Stomach (tissue), 9 donors: ENCODE results near the gene B4GALT5. TPM values are rescaled to one million over a fixed set of nuclear protein-coding genes. Genes with fewer than 3 reads are reported as not detected.

Experiments used
- DNase-seq, 2 donors: peaks; one replicate each; pipeline versions ENCODE4 v3.0.0 to v3.0.0-alpha.2; 2013 to 2019
- H3K27ac ChIP-seq, 5 donors: fragments of 200-600 bp in 4 of 5; sonication (generic) in 4 of 5; one replicate each; pipeline ENCODE4 v1.5.1; 2013 to 2019; ENCODE audit warnings: mild to moderate bottlenecking in 1 of 5, moderate library complexity in 1 of 5
- H3K27me3 ChIP-seq, 3 donors: fragments of 200-600 bp; sonication (generic); one replicate each; pipeline ENCODE4 v1.5.1; 2017 to 2019; ENCODE audit warnings: mixed run types in 1 of 3
- H3K36me3 ChIP-seq, 4 donors: fragments of 200-600 bp; sonication (generic); 1 replicate in 3 of 4; 2 replicates in 1 of 4; pipeline ENCODE4 v1.5.1; 2016 to 2019
- H3K4me1 ChIP-seq, 4 donors: fragments of 200-600 bp; sonication (generic); one replicate each; pipeline ENCODE4 v1.5.1; 2016 to 2019
- H3K4me3 ChIP-seq, 4 donors: fragments of 200-600 bp; sonication (generic) in 3 of 4; one replicate each; pipeline ENCODE4 v1.5.1; 2016 to 2019; ENCODE audit warnings: mild to moderate bottlenecking in 1 of 4
- H3K9me3 ChIP-seq, 4 donors: fragments of 200-600 bp; sonication (generic); one replicate each; pipeline ENCODE4 v1.5.1; 2016 to 2019
- EP300 ChIP-seq: sonication (generic); formaldehyde crosslinking; IDR thresholded peaks from one replicate; pipeline ENCODE4 v1.6.1; 2017; ENCODE audit warnings: antibody characterized with exemption
- POLR2A ChIP-seq, 4 donors: fragments of 450-650 bp; IDR thresholded peaks; one replicate each; pipeline ENCODE4 v1.6.1; 2016; ENCODE audit warnings: antibody characterized with exemption in 4 of 4, control low read depth in 2 of 4, mild to moderate bottlenecking in 1 of 4, moderate library complexity in 1 of 4
- POLR2AphosphoS5 ChIP-seq, 3 donors: sonication (generic); formaldehyde crosslinking; IDR thresholded peaks; one replicate each; pipeline ENCODE4 v1.6.1; 2016; ENCODE audit warnings: antibody characterized with exemption in 3 of 3
- WGBS, 5 donors: extraction: QIAGEN DNeasy Blood & Tissue Kit in 3 of 5; methylation state at CpG; one replicate each; pipeline versions ENCODE4 v1.1.5 to v1.1.7; 2013 to 2018; 5-methylcytosine and 5-hydroxymethylcytosine counted together
- intact Hi-C: fragments of 100-400 bp; cut with DNase I; formaldehyde crosslinking; loops from one replicate; pipeline ENCODE4 v1.15.1; 2023; ENCODE audit warnings: low total_unique reads
- polyA plus RNA-seq, 3 donors: library from polyadenylated mRNA; stranded (reverse); fragments of 200-250 nt; gene quantifications; one replicate each; pipeline ENCODE4 v1.2.3, GENCODE V29; 2013
- total RNA-seq, 5 donors: library from RNA; depleted of rRNA; stranded (reverse); fragments of >200 nt; gene quantifications; one replicate each; pipeline versions ENCODE4 v1.1.0 to v1.2.3, GENCODE V29; 2014 to 2016
- TF ChIP-seq, protein P1 (sequence below), 7 experiments: fragments of 450-650 bp in 4 of 7; fragments of 200-600 bp in 3 of 7; sonication (generic) in 3 of 7; IDR thresholded peaks; one replicate each; pipeline ENCODE4 v1.5.1; 2016 to 2019; ENCODE audit warnings: antibody characterized with exemption in 7 of 7, control low read depth in 2 of 7, mild to moderate bottlenecking in 1 of 7
- donor health status: healthy with polysubstance abuse.
- donor health status: Bipolar disorder and iron deficiency.
- donor health status: healthy.

Gene B4GALT5
- total and polyA plus RNA-seq, 8 donors, result 7.5 to 40.0 (median 21.5) TPM

DNA sequence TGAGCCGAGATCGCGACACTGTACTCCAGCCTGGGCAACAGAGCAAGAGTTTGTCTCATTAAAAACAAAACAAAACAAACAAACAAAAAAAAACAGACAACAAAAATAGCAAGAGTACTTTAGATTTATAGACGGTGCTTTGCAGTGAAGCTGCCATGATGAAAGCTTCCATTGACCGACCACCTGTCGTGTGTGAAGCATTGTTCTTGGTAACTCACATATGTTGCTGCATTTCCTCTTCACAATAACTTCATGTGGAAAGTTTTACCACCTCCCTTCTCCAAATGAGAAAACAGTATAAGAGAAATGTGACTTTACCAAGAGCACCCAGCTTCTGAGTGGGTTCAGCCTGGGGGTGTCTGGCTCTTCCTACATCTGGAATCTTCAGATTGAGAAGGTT lies 89.4 kb downstream of the B4GALT5 start:
- intact Hi-C loops, result loop anchor here (10.0 kb wide), 1 partner anchor 70 kb away; no protein-coding TSS in a partner anchor

DNA sequence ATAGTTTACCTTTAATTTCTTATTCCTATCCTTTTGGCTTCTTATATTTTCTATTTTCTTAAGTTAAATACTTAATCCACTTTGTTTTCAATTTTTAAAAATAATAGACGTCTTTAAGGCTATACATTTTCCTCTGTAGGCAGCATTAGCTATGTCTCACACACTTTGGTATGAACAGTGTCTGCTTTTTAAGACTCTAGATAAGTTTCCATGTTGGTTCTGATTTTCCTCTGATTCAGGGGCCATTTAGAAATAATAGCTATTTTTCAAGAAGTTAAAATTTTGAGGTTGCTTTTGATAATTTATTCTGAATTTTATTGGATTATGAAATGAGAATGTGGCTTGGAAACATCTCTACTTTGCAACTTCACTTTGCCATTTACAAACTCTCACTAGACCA lies 91.4 kb downstream of the B4GALT5 start:
- intact Hi-C loops, result loop anchor here (10.0 kb wide), 1 partner anchor 73 kb away; no protein-coding TSS in a partner anchor
- no peaks in the 10 kb centered on the region for H3K36me3 ChIP-seq
- no peak overlapping the region for H3K27ac ChIP-seq
- no peak for DNase-seq
- 82 to 93% (median 91%) methylated on average over 1 of the region's 1 CpG for WGBS, 5 donors
- TF ChIP-seq POLR2AphosphoS5 (IDR thresholded peaks at IDR 0.05), result no peak
- no peaks in the 10 kb centered on the region for H3K27me3 ChIP-seq
- H3K4me1 ChIP-seq, result peaks cover 0 to 11% (median 3%) of the 10 kb centered on the region in 4 donors
- H3K9me3 ChIP-seq, result no peaks in the 10 kb centered on the region
- H3K4me3 ChIP-seq, result no peak overlapping the region

More for the DNA sequence above, 89.4 kb downstream of the B4GALT5 start:
- no peak overlapping the region for H3K27ac ChIP-seq
- H3K9me3 ChIP-seq, result no peaks in the 10 kb centered on the region
- no peak for DNase-seq
- peaks cover 0 to 19% (median 3%) of the 10 kb centered on the region in 4 donors for H3K4me1 ChIP-seq
- whole genome bisulfite sequencing, 5 donors, result 90 to 93% (median 92%) methylated on average over 6 of the region's 6 CpGs
- no peaks in the 10 kb centered on the region for H3K27me3 ChIP-seq
- H3K4me3 ChIP-seq, result no peak overlapping the region
- no peaks in the 10 kb centered on the region for H3K36me3 ChIP-seq
- TF ChIP-seq EP300 (no peak), POLR2A (IDR thresholded peaks at IDR 0.05) (no peak), POLR2AphosphoS5 (IDR thresholded peaks at IDR 0.05) (no peak)
- TF ChIP-seq, protein P1, sequence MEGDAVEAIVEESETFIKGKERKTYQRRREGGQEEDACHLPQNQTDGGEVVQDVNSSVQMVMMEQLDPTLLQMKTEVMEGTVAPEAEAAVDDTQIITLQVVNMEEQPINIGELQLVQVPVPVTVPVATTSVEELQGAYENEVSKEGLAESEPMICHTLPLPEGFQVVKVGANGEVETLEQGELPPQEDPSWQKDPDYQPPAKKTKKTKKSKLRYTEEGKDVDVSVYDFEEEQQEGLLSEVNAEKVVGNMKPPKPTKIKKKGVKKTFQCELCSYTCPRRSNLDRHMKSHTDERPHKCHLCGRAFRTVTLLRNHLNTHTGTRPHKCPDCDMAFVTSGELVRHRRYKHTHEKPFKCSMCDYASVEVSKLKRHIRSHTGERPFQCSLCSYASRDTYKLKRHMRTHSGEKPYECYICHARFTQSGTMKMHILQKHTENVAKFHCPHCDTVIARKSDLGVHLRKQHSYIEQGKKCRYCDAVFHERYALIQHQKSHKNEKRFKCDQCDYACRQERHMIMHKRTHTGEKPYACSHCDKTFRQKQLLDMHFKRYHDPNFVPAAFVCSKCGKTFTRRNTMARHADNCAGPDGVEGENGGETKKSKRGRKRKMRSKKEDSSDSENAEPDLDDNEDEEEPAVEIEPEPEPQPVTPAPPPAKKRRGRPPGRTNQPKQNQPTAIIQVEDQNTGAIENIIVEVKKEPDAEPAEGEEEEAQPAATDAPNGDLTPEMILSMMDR (IDR thresholded peaks at IDR 0.05), result no peak

DNA sequence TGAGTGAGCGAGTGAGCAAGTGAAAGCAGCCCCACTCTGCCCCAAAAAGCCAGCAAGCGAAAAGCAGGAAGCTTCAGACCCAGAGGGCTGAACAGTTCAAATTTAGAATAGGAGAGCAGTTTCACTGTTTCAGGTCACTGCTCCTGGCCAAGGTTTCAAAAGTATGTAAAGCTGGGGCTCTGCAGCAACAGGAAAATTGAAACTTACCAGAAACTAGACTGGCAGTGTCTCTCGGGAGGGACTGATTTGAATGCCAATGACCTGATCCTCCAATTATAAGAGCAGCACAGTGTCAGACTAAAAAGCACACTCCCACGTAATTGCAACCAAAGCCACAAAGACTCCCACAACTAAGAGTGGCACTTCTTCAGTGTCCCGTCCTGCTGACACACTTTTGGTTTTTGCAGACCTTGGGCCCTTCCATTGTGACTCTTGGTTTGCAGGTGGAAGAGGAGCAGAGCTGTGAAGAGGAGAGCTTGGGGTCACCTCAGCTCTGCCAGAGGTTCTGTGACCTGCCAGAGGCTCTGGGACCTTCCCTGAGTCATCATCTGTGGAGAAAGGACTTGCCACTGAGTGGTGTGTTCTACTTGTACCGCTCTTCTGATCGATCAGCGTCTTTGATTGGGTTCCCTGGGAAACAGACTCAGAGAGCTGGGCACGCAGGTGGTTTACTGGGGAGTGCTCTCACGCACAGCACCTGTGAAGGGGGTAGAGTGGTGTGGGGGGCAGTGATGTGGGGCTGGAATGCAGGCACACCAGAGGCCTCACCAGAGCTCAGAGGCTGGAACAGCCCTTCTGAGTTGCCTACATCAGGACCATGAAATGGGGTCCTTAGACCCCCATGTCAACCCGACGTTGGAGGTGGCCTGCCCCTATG lies 93.1 kb downstream of the B4GALT5 start:
- H3K9me3 ChIP-seq, result no peaks in the 10 kb centered on the region
- no peak overlapping the region for H3K27ac ChIP-seq
- WGBS, 5 donors, result 78 to 90% (median 84%) methylated on average over 7 to 12 of the region's 12 CpGs
- no peak overlapping the region for H3K4me3 ChIP-seq
- intact Hi-C loops, result loop anchor here (10.0 kb wide), 1 partner anchor 74 kb away; no protein-coding TSS in a partner anchor
- no peaks in the 10 kb centered on the region for H3K36me3 ChIP-seq
- peaks cover 0 to 17% (median 8%) of the 10 kb centered on the region in 4 donors for H3K4me1 ChIP-seq
- TF ChIP-seq POLR2AphosphoS5 (IDR thresholded peaks at IDR 0.05) (no peak), EP300 (no peak), POLR2A (IDR thresholded peaks at IDR 0.05) (no peak)
- TF ChIP-seq, protein P1 (IDR thresholded peaks at IDR 0.05), result no peak
- no peaks in the 10 kb centered on the region for H3K27me3 ChIP-seq
- no peak for DNase-seq

DNA sequence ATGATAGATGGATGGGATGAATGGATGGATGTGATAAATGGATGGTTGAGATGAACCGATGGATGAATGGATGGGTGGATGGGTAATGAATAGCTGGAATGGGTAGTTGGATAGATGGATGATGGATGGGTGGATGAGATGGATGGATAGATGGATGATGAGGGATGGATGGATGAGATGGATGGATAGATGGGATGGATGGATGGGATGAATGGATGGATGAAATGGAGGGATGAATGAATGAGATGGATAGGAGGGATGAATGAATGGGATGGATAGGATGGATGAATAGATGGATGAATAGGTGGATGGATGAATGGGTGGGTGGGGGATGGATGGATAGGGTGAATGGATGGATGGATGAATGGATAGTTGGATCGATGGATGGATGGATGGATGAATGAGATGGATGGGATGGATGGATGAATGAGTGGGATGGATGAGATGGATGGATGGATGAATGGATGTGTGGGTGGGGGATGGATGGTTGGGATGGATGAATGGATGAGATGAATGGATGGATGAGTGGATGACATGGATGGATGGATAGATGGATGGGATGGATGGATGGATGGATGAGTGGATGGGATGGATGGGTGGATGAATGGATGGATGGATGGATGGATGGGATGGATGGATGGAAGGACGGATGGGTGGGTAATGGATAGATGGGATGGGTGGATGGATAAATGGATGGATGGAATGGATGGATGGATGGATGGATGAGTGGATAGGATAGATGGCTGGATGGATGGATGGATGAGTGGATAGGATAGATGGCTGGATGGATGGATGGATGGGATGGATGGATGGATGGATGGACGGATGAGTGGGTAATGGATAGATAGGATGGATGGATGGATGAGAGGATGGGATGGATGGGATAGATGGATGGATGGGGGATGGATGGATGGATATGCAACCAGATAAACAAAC lies 94.3 kb downstream of the B4GALT5 start:
- 92 to 97% (median 96%) methylated on average over 4 of the region's 4 CpGs for WGBS, 5 donors
- Histone ChIP-seq H3K27ac (no peak overlapping the region), H3K27me3 (no peaks in the 10 kb centered on the region), H3K4me1 (peaks cover 0 to 19% (median 11%) of the 10 kb centered on the region in 4 donors), H3K36me3 (no peaks in the 10 kb centered on the region), H3K9me3 (no peaks in the 10 kb centered on the region), H3K4me3 (no peak overlapping the region)
- no peak for DNase-seq
- intact Hi-C loops, result loop anchor here (10.0 kb wide), 1 partner anchor 75 kb away; no protein-coding TSS in a partner anchor
- TF ChIP-seq, protein P1 (IDR thresholded peaks at IDR 0.05), result peak in 1 of 7 experiments; percentile 10
- TF ChIP-seq POLR2A (IDR thresholded peaks at IDR 0.05), result no peak
